Lower leg skin (tissue), 3 donors: ENCODE results near the gene STX8.

Experiments
- CTCF ChIP-seq, 3 donors: fragments of 450-650 bp; IDR thresholded peaks; one replicate each; pipeline ENCODE4 v1.5.1; 2016; ENCODE audit warnings: antibody characterized with exemption in 3 of 3, mild to moderate bottlenecking in 3 of 3, moderate library complexity in 2 of 3
- POLR2A ChIP-seq, 2 donors: fragments of 450-650 bp; IDR thresholded peaks; one replicate each; pipeline ENCODE4 v1.6.1; 2016 to 2017; ENCODE audit warnings: antibody characterized with exemption in 2 of 2, mild to moderate bottlenecking in 1 of 2, moderate library complexity in 1 of 2

GRCh38 chr17:9355846-9356245 lies 219.8 kb downstream of the STX8 start:
- TF ChIP-seq POLR2A (IDR thresholded peaks at IDR 0.05): no peak
- no peak for TF ChIP-seq CTCF (IDR thresholded peaks at IDR 0.05)
